Activated T-cell treated with anti-CD3 and anti-CD28 coated beads, Interleukin-2, amount 50 U/mL, for 24 hours (primary cell): ENCODE results near the gene HOXC6.
"Not testable (repeated sequence)": the region's sequence is repeated elsewhere in the genome, so short reads cannot be mapped to it uniquely, and the experiment has no call there.

ENCODE experiments used
- DNase-seq: peaks from one replicate; pipeline ENCODE4 v3.0.0-alpha.2; 2020
- H3K27ac Mint-ChIP-seq: 2 replicates; pipeline ENCODE4 v1.8.0; 2020; ENCODE audit warnings: mild to moderate bottlenecking, mixed read lengths
- H3K27me3 Mint-ChIP-seq: 2 replicates; pipeline ENCODE4 v1.8.0; 2020; ENCODE audit warnings: mixed read lengths
- H3K36me3 Mint-ChIP-seq: 2 replicates; pipeline ENCODE4 v1.8.0; 2020; ENCODE audit warnings: low read depth, mixed read lengths
- H3K4me1 Mint-ChIP-seq: 2 replicates; pipeline ENCODE4 v1.8.0; 2020; ENCODE audit warnings: low read depth, mixed read lengths
- H3K4me3 Mint-ChIP-seq: 2 replicates; pipeline ENCODE4 v1.8.0; 2020; ENCODE audit warnings: mild to moderate bottlenecking, moderate library complexity, mixed read lengths
- H3K9me3 Mint-ChIP-seq: 2 replicates; pipeline ENCODE4 v1.8.0; 2020; ENCODE audit warnings: mixed read lengths

The HOXC6 gene

DNA sequence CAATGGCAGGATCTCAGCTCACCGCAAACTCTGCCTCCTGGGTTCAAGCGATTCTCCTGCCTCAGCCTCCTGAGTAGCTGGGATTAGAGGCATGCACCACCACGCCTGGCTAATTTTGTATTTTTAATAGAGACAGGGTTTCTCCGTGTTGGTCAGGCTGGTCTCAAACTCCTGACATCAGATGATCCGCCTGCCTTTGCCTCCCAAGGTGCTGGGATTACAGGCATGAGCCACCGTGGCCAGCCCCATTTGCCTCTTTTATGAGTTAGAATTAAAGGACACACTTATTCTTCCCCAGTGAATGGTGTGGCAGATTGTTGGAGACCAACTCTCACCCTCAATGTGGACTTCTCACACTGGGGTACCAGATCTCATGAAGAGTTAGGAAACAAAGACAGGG, 13.8 kb downstream of the HOXC6 start:
- not testable (repeated sequence) for H3K36me3 Mint-ChIP-seq, H3K27ac Mint-ChIP-seq, DNase-seq, H3K4me1 Mint-ChIP-seq, H3K4me3 Mint-ChIP-seq, H3K9me3 Mint-ChIP-seq
- peaks cover 94% of the 10 kb centered on the region for H3K27me3 Mint-ChIP-seq

DNA sequence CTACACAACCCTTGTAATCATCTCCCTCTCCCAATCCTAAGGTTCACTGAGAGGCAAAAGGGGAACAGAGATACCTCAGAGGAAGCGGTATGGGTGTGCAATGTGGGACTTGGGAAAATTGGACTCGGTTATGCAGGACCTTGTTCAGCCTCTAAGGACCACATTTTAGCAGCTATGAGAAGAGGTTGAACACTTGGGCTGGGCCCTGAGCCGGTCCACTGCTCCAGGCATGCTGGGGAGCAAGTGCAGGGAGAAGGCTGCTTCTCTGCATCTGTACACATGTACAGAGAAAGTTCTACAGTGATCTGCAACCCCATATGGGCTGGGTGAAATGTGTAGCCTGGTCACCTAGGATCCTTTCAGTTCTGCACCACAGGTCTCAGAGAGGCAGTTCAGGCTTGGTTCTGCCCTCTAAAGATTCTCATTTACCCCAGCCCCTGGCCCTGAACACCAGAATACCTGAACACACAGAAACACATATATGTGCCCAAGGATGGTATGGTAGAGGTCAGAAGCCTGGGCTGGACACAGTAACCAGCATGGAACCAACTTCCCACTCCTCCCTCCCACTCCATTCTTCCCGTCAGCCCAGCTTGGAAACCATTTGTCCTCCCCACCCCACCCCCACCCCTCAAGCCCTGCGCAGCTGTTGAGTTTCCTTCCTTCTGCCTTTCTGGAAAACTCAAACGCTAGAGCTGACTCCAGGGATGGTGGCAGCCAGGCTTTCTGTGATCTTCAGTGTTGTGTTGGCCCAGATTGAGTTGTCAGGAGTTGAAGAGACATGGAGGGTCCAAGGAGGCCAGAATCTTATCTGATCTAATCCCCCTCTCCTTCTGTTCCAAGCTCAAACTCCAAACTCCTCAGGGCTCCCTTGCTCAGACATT, 15.0 kb downstream of the HOXC6 start:
- Mint-ChIP-seq H3K4me1 (peaks cover 4% of the 10 kb centered on the region), H3K4me3 (no peak overlapping the region), H3K27ac (no peak overlapping the region), H3K36me3 (no peaks in the 10 kb centered on the region), H3K9me3 (no peaks in the 10 kb centered on the region), H3K27me3 (peaks cover 94% of the 10 kb centered on the region)
- no peak for DNase-seq

GRCh38 chr12:54044425-54045103, 16.3 kb downstream of the HOXC6 start:
- H3K4me3 Mint-ChIP-seq: no peak overlapping the region
- no peaks in the 10 kb centered on the region for H3K9me3 Mint-ChIP-seq
- no peak overlapping the region for H3K27ac Mint-ChIP-seq
- H3K4me1 Mint-ChIP-seq: peaks cover 4% of the 10 kb centered on the region
- H3K36me3 Mint-ChIP-seq: no peaks in the 10 kb centered on the region
- DNase-seq: no peak
- peaks cover 95% of the 10 kb centered on the region for H3K27me3 Mint-ChIP-seq

GRCh38 chr12:54045401-54045800, 17.2 kb downstream of the HOXC6 start:
- Mint-ChIP-seq H3K27ac (no peak overlapping the region), H3K9me3 (no peaks in the 10 kb centered on the region), H3K27me3 (peaks cover 95% of the 10 kb centered on the region), H3K4me3 (no peak overlapping the region), H3K36me3 (no peaks in the 10 kb centered on the region), H3K4me1 (peaks cover 10% of the 10 kb centered on the region)
- no peak for DNase-seq

GRCh38 chr12:54045868-54046521, 17.8 kb downstream of the HOXC6 start:
- Mint-ChIP-seq H3K4me1 (peaks cover 10% of the 10 kb centered on the region), H3K27ac (no peak overlapping the region), H3K36me3 (no peaks in the 10 kb centered on the region), H3K9me3 (no peaks in the 10 kb centered on the region), H3K27me3 (peaks cover 97% of the 10 kb centered on the region), H3K4me3 (no peak overlapping the region)
- DNase-seq: no peak

GRCh38 chr12:54046809-54047159, 18.5 kb downstream of the HOXC6 start:
- H3K36me3 Mint-ChIP-seq: no peaks in the 10 kb centered on the region
- H3K27ac Mint-ChIP-seq: no peak overlapping the region
- DNase-seq: no peak
- H3K27me3 Mint-ChIP-seq: peaks cover 99% of the 10 kb centered on the region
- no peaks in the 10 kb centered on the region for H3K9me3 Mint-ChIP-seq
- peak overlapping the region; percentile 25 for H3K4me3 Mint-ChIP-seq
- peaks cover 15% of the 10 kb centered on the region for H3K4me1 Mint-ChIP-seq

DNA sequence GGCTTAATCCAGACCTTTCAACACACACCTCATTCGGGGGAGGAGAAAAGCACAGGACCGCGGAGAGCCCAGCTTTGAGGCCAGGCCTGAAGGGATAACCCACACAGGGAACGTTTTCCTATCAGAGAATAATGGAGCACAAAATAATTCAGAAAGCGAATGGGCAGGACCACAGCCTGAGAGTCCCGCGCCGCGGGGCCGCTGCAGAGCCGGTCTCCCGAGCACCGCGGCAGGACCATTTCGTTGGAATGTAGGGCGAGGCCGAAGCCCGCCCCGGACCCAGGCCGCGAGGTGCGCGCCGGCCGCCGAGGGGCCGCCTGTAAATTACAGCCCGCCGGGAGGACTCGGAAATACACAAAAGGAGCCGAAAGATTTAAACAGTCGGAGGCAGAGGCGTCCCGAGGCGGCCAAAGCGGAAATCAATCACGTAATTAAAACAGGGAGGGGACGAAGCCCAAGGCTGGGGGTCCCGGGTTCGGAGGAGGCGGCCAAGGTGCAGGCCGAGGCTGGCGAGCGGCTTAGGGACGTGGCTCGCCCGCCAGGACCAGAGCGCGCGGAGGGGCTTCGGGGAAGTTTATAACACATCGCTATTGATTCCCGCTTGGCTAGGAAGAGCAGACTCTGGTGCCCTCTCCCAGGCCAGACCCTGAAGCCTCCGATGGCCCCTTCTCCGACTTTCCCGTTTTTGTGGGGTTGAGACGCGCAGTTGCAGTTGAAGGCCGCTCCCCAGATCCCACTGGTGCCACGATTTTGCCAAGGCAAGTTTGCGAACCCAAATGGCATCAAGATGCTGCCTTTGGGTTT, 19.1 kb downstream of the HOXC6 start:
- no peak for DNase-seq
- Mint-ChIP-seq H3K9me3 (no peaks in the 10 kb centered on the region), H3K4me1 (peaks cover 20% of the 10 kb centered on the region), H3K4me3 (peak overlapping the region; percentile 25), H3K27ac (no peak overlapping the region), H3K27me3 (peaks cover 100% of the 10 kb centered on the region), H3K36me3 (no peaks in the 10 kb centered on the region)

DNA sequence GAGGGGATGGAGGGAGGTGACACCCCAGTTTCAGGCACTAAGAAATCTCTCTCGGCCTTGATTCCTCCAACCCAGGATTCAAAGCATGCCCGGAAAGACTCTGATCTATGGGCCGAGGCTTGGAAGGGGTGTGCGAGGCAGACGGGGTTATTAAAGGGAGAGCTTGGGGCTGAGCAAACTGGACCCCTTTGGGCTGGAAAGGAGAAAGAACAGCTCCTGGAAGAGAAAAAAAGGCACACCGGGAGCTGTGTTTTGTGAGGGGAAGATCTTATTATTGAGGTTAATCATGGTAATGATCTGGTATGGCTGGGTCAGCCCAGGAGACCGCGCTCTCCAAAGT, 19.7 kb downstream of the HOXC6 start:
- no peak for DNase-seq
- no peaks in the 10 kb centered on the region for H3K36me3 Mint-ChIP-seq
- H3K27me3 Mint-ChIP-seq: peaks cover 100% of the 10 kb centered on the region
- peaks cover 25% of the 10 kb centered on the region for H3K4me1 Mint-ChIP-seq
- H3K9me3 Mint-ChIP-seq: no peaks in the 10 kb centered on the region
- no peak overlapping the region for H3K4me3 Mint-ChIP-seq
- H3K27ac Mint-ChIP-seq: no peak overlapping the region

DNA sequence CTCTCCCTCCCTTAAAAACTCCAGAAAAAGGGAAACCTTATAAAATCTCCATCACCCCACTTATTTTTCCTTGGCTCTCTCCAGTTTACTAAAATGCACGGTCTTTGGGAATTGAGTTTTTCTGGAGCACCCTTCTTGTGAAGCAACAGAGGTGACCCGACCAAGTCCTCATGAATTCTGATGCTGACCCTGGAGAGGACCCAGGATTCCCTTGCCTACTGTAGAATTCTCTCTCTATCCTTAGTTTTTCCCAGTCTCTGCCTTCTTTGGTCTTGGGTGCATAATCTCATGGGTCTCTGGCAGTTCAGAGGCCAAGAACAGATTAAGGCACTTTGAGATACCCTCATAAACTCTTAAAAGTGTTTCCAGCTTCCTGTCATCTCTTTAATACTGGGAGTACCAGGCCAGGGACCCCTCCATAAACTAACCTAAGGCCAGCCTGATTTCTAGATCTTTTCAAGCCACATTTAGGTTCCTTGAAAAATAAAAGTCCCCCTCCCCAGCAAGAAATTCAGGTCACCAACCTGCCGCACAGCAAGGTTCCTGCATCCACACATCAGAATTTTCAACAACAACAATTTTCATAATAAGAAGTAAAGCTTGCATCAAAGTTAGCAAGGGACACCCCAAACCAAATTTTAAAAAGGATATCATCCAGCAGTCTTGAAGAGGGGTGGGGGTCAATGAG, 20.3 kb downstream of the HOXC6 start:
- H3K4me3 Mint-ChIP-seq: no peak overlapping the region
- H3K9me3 Mint-ChIP-seq: no peaks in the 10 kb centered on the region
- H3K27me3 Mint-ChIP-seq: peaks cover 100% of the 10 kb centered on the region
- no peak for DNase-seq
- H3K36me3 Mint-ChIP-seq: no peaks in the 10 kb centered on the region
- peaks cover 28% of the 10 kb centered on the region for H3K4me1 Mint-ChIP-seq
- H3K27ac Mint-ChIP-seq: no peak overlapping the region

- H3K27me3 Mint-ChIP-seq: peaks cover 100% of the 10 kb centered on the region
- H3K4me3 Mint-ChIP-seq: no peak overlapping the region
- no peak overlapping the region for H3K27ac Mint-ChIP-seq
- peaks cover 33% of the 10 kb centered on the region for H3K4me1 Mint-ChIP-seq
- no peak for DNase-seq
- no peaks in the 10 kb centered on the region for H3K9me3 Mint-ChIP-seq
- no peaks in the 10 kb centered on the region for H3K36me3 Mint-ChIP-seq
Measured at GRCh38 chr12:54049108-54049507, 20.9 kb downstream of the HOXC6 start.

GRCh38 chr12:54050482-54050810, 22.2 kb downstream of the HOXC6 start:
- Mint-ChIP-seq H3K36me3 (no peaks in the 10 kb centered on the region), H3K4me3 (no peak overlapping the region), H3K9me3 (no peaks in the 10 kb centered on the region), H3K4me1 (peaks cover 38% of the 10 kb centered on the region), H3K27me3 (peaks cover 94% of the 10 kb centered on the region), H3K27ac (no peak overlapping the region)
- no peak for DNase-seq

DNA sequence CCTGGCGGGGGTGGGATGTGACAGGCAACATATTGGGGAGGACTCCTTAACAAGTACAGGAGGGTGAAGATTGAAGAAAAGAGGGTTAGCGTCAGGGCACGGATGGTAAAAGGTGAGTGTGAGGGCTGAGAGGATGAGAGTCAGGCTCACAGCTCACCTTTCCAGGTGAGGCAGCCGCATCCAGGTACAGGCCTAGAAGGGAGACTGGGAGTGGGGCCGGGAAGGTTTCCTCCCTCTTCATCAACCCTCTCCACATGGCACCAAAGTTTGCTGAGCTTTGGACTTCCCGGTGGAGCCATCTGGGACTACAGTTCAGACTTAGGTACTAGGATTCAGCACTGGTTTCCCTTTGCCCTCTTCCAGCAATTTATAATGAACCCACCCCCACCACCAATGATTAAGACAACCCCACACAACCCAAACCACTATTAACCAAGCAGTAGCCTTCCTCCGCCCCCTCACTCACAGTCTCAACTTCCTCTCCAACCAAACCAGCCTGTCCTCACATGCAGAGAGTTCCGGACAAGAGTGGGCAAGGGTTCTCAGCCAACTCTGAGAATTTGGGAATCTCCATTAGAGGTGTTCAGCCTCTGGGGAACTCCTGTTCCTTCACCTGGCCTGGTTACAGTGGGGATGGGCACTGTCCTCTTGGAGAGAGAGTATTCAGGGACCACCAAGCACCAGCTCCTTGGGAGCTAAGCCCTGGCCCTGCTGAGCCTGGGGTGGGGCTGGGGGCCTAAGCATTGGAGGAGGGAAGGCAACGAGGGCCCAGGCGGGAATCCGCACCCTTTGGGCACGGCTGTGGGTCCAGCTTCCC, 23.0 kb downstream of the HOXC6 start:
- H3K4me1 Mint-ChIP-seq: peaks cover 38% of the 10 kb centered on the region
- H3K4me3 Mint-ChIP-seq: no peak overlapping the region
- peaks cover 91% of the 10 kb centered on the region for H3K27me3 Mint-ChIP-seq
- no peak for DNase-seq
- H3K36me3 Mint-ChIP-seq: no peaks in the 10 kb centered on the region
- H3K27ac Mint-ChIP-seq: no peak overlapping the region
- H3K9me3 Mint-ChIP-seq: no peaks in the 10 kb centered on the region

DNA sequence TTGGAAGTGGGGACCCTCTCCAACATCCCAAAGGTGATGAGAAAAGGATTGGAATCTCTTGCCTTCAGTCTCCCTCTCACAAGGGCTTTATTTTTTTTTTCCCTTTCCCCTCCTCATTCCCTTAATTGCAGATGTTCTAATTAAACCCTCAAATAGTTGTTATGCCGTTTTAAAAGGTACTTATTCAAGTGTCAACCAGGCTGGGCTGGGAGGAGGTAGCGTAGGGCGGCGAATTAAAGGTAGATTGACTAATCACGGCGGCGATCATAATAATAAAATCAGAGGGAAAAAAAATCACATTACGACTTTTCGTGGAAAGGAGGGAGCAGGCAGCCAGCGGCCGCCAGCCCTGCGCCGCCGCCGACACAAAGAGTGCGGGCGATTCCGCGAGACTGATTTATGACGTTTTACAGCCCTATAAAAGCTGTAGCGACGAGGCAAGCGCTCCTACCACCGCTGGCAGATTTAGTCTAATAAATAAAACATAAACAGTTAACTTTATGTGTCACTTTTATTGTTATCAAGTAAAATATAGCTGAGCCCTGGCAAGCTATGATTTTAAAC, 23.7 kb downstream of the HOXC6 start:
- Mint-ChIP-seq H3K4me1 (peaks cover 37% of the 10 kb centered on the region), H3K27me3 (peaks cover 86% of the 10 kb centered on the region), H3K9me3 (no peaks in the 10 kb centered on the region), H3K27ac (no peak overlapping the region), H3K4me3 (no peak overlapping the region), H3K36me3 (no peaks in the 10 kb centered on the region)
- no peak for DNase-seq
